ENCODE measurements around the gene GGT7. TPM values are rescaled to one million over a fixed set of nuclear protein-coding genes. Genes with fewer than 3 reads are reported as not detected.

Gene GGT7
- total RNA-seq, 1 donor from 2014 or later: 25.5 TPM

- Histone ChIP-seq H3K27ac (no peak overlapping the region), H3K27me3 (no peaks in the 10 kb centered on the region), H3K4me3 (no peak overlapping the region), H3K36me3 (peaks cover 0 to 3% of the 10 kb centered on the region in 2 donors), H3K9me3 (no peaks in the 10 kb centered on the region), H3K4me1 (no peaks in the 10 kb centered on the region)
- DNase-seq (ENCODE audit: low spot score in 2 of 2): no peak
- intact Hi-C loops (cut with DNase I): no loop called here
- TF ChIP-seq CTCF (IDR thresholded peaks at IDR 0.05): no peak
These were observed 75.4 kb downstream of the GGT7 start for GRCh38 chr20:34797012-34797995.

Other genes starting within 250 kb of the GGT7 start
- 41.5 TPM for gene PIGU, start 195.8 kb downstream of the GGT7 start, total RNA-seq
- 6.2 TPM for gene TP53INP2, start 168.5 kb downstream of the GGT7 start, total RNA-seq
- gene NCOA6, start 47.2 kb downstream of the GGT7 start, total RNA-seq: 21.6 TPM
- gene ACSS2, start 3.8 kb upstream of the GGT7 start, total RNA-seq: 156 TPM
- 40.7 TPM for gene GSS, start 83.0 kb upstream of the GGT7 start, total RNA-seq
- 4.7 TPM for gene MYH7B, start 83.0 kb upstream of the GGT7 start, total RNA-seq
- 54.1 TPM for gene TRPC4AP, start 220.0 kb upstream of the GGT7 start, total RNA-seq

Measured in ascending aorta (tissue), 2 donors.